ENCODE results near the gene SARS2.

- no peak for TF ChIP-seq USF2 (CRISPR knock-in tag; IDR thresholded peaks at IDR 0.05)
- TF ChIP-seq ZNF232 (CRISPR knock-in tag; IDR thresholded peaks at IDR 0.05) = no peak
- TF ChIP-seq KAT7 (CRISPR knock-in tag; IDR thresholded peaks at IDR 0.05; ENCODE audit: borderline replicate concordance) = no peak
- TF ChIP-seq CTCF (IDR thresholded peaks at IDR 0.05) = no peak
- no peak for TF ChIP-seq ZNF423 (CRISPR knock-in tag; IDR thresholded peaks at IDR 0.05)
- no peak for TF ChIP-seq JAZF1 (CRISPR knock-in tag; IDR thresholded peaks at IDR 0.05)
- no peak for TF ChIP-seq SP1 (CRISPR knock-in tag; conservative IDR thresholded peaks at IDR 0.05)
- no peak for TF ChIP-seq PREB (CRISPR knock-in tag; IDR thresholded peaks at IDR 0.05; ENCODE audit: borderline replicate concordance)
- TF ChIP-seq NFATC4 (CRISPR knock-in tag; IDR thresholded peaks at IDR 0.05) = no peak
- TF ChIP-seq CREM (CRISPR knock-in tag; IDR thresholded peaks at IDR 0.05) = no peak
- TF ChIP-seq ZBTB21 (CRISPR knock-in tag; IDR thresholded peaks at IDR 0.05; ENCODE audit: borderline replicate concordance) = no peak
- TF ChIP-seq USF1 (CRISPR knock-in tag; IDR thresholded peaks at IDR 0.05) = no peak
- no peak for TF ChIP-seq NFE2L1 (CRISPR knock-in tag; IDR thresholded peaks at IDR 0.05)
Observed at GRCh38 chr19:38894968-38895367, 35.6 kb downstream of the SARS2 start.

Measured in WTC11 (cell line).